ENCODE measurements around the gene DNAH17. TPM values are rescaled to one million over a fixed set of nuclear protein-coding genes. Genes with fewer than 3 reads are reported as not detected.

Gene DNAH17
- total and polyA plus RNA-seq, 2 donors (not counting 3 experiments of a cell fraction or from before 2014, with no cell fraction given): not detected

GRCh38 chr17:78384479-78385175 is 192.6 kb downstream of the DNAH17 start:
- FAIRE-seq (no peak), DNase-seq (ENCODE audit: low read depth, low spot score) (no peak)
- no TSS peak for BruUV-seq (replicated peaks)
- Histone ChIP-seq H3K79me2 (ENCODE audit: control insufficient read depth, insufficient read depth, low read length) (peaks cover 86% of the 10 kb centered on the region), H3K9me1 (replicated peaks; ENCODE audit: control insufficient read depth, extremely low read depth, insufficient read depth, low read length) (no peaks in the 10 kb centered on the region), H3K4me2 (ENCODE audit: insufficient read depth, low read length) (peak overlapping the region; percentile 71), H3K4me1 (ENCODE audit: control insufficient read depth, extremely low read depth, insufficient read depth, low read length) (peaks cover 77% of the 10 kb centered on the region), H3K9ac (replicated peaks; ENCODE audit: extremely low read depth, insufficient read depth, low read length) (peak overlapping the region; percentile 61), H3K36me3 (ENCODE audit: control insufficient read depth in 2 of 2, extremely low read depth in 1 of 2, insufficient read depth in 2 of 2, low read length in 2 of 2) (no peaks in the 10 kb centered on the region), H2AFZ (ENCODE audit: low read depth, low read length) (no peak overlapping the region), H3K9me3 (replicated peaks; ENCODE audit: control insufficient read depth, insufficient read depth, low read length) (no peaks in the 10 kb centered on the region), H3K27ac (ENCODE audit: insufficient read depth, low read depth, low read length) (peak overlapping the region; percentile 94), H3K4me3 (replicated peaks in 1 of 3; ENCODE audit: insufficient read depth in 1 of 3, low read depth in 1 of 3, low read length in 3 of 3) (no peak overlapping the region), H3K27me3 (ENCODE audit: control insufficient read depth in 2 of 2, insufficient read depth in 2 of 2, low read length in 2 of 2) (no peaks in the 10 kb centered on the region), H4K20me1 (replicated peaks; ENCODE audit: control insufficient read depth, extremely low read depth, insufficient read depth, low read length) (no peaks in the 10 kb centered on the region)
- intact Hi-C loops (cut with micrococcal nuclease): no loop called here
- dilution Hi-C loops (cut with MboI; ENCODE audit: extremely low pct_ligation_motif_present, low sequenced_read_pairs): no loop called here
- TF ChIP-seq CTCF (IDR thresholded peaks at IDR 0.05; ENCODE audit: extremely low read depth in 1 of 2, insufficient read depth in 1 of 2, low read depth in 1 of 2, low read length in 2 of 2) (no peak), JUN (IDR thresholded peaks at IDR 0.05; ENCODE audit: borderline replicate concordance, insufficient read depth, insufficient read length, low read depth) (no peak), GATA2 (IDR thresholded peaks at IDR 0.05; ENCODE audit: insufficient read depth, insufficient read length, low read depth, low read length) (no peak), MYC (IDR thresholded peaks at IDR 0.05; ENCODE audit: low read depth, low read length) (no peak), POLR2AphosphoS5 (IDR thresholded peaks at IDR 0.05; ENCODE audit: insufficient read depth, low read depth, low read length) (no peak), EZH2 (IDR thresholded peaks at IDR 0.05; ENCODE audit: borderline replicate concordance, low read depth, low read length, severe bottlenecking) (no peak), MAX (IDR thresholded peaks at IDR 0.05; ENCODE audit: insufficient read depth, insufficient read length) (peak; percentile 20)
- ChIA-PET POLR2A (interaction anchor here (1.3 kb wide), 1 partner anchor 25 kb away, joined by 3 read pairs; the partner anchor contains the start of gene SOCS3), CTCF (interaction anchor here (0.9 to 2.5 kb wide), 7 partner anchors 21 to 52 kb away, joined by 3 to 14 read pairs (median 6); partner anchors contain the start of gene SOCS3)

All from endothelial cell of umbilical vein (primary cell).